MCF 10A (cell line): ENCODE measurements around the gene PKD1. TPM values are rescaled to one million over a fixed set of nuclear protein-coding genes. Genes with fewer than 3 reads are reported as not detected.
"Not testable (repeated sequence)": the region's sequence is repeated elsewhere in the genome, so short reads cannot be mapped to it uniquely, and the experiment has no call there.

Source experiments
- Bru-seq: library from RNA; stranded (reverse); fragments of 400-500 nt; gene quantifications from one replicate; lab custom pipeline; 2021; lab: Mats Ljungman, UMichigan
- BruChase-seq, 2 experiments: library from RNA; stranded (reverse); fragments of 400-500 nt; gene quantifications; one replicate each; lab custom pipeline; 2021; lab: Mats Ljungman, UMichigan
- BruUV-seq: library from RNA; stranded (reverse); fragments of 400-500 nt; replicated peaks from 2 replicates; lab custom pipeline; 2021; lab: Mats Ljungman, UMichigan
- CTCF ChIA-PET: fragments of 300-600 bp; sonication (Branson Sonifier 250); formaldehyde crosslinking; extraction: SDS; loops from one replicate; lab custom pipeline; 2021; ENCODE audit warnings: antibody characterized with exemption, inconsistent platforms; lab: Yijun Ruan, JAX
- POLR2A ChIA-PET: fragments of 300-600, 350-650 bp; sonication (Branson Sonifier 250); formaldehyde crosslinking; extraction: SDS; loops from one replicate; lab custom pipeline; 2020; ENCODE audit warnings: antibody characterized with exemption, inconsistent platforms; lab: Yijun Ruan, JAX
- DNase-seq: peaks from one replicate; pipeline ENCODE4 v3.0.0-alpha.2; 2018; ENCODE audit not compliant: unreplicated experiment
- H3K27ac Mint-ChIP-seq: one replicate; pipeline ENCODE4 v1.8.0; 2022; ENCODE audit warnings: mild to moderate bottlenecking, low read depth, mixed read lengths; ENCODE audit not compliant: unreplicated experiment
- H3K27me3 Mint-ChIP-seq: one replicate; pipeline ENCODE4 v1.8.0; 2022; ENCODE audit warnings: mixed read lengths; ENCODE audit not compliant: insufficient read depth, unreplicated experiment
- H3K36me3 Mint-ChIP-seq: one replicate; pipeline ENCODE4 v1.8.0; 2022; ENCODE audit warnings: mild to moderate bottlenecking, moderate library complexity, mixed read lengths; ENCODE audit not compliant: insufficient read depth, unreplicated experiment
- H3K4me1 Mint-ChIP-seq: one replicate; pipeline ENCODE4 v1.8.0; 2022; ENCODE audit warnings: mixed read lengths; ENCODE audit not compliant: insufficient read depth, unreplicated experiment
- H3K4me3 Mint-ChIP-seq: one replicate; pipeline ENCODE4 v1.8.0; 2022; ENCODE audit warnings: mild to moderate bottlenecking, moderate library complexity, mixed read lengths; ENCODE audit not compliant: unreplicated experiment
- H3K9me3 Mint-ChIP-seq: one replicate; pipeline ENCODE4 v1.8.0; 2022; ENCODE audit warnings: mixed read lengths; ENCODE audit not compliant: unreplicated experiment
- intact Hi-C: fragments of 100-400 bp; cut with micrococcal nuclease; formaldehyde crosslinking; loops from 2 replicates; pipeline ENCODE4 v1.14.1; 2022
- long read RNA-seq: library from polyadenylated mRNA; stranded (forward); transcript quantifications from one replicate; pipeline ENCODE4 v2.0.0, GENCODE V29; 2022
- total RNA-seq: library from RNA; stranded (reverse); gene quantifications from 2 replicates; pipeline ENCODE4 v1.2.3, GENCODE V29; 2022
- TF ChIP-seq, protein P1 (sequence below): fragments of 200-600 bp; IDR thresholded peaks from one replicate; pipeline ENCODE4 v1.8.0; 2022; ENCODE audit warnings: antibody characterized with exemption, mild to moderate bottlenecking; ENCODE audit not compliant: unreplicated experiment

The PKD1 gene
- 159 and 187 TPM in 2 replicates for total RNA-seq
- percentile 56 among the genes with signal in this experiment for Bru-seq, nascent RNA
- BruChase-seq, experiment 1, labeled RNA remaining after a 6-hour chase = percentile 85 among the genes with signal in this experiment
- percentile 71 among the genes with signal in this experiment for BruChase-seq, experiment 2, labeled RNA remaining after a 2-hour chase
- long read RNA-seq, partial matches to known transcripts = 57 of 110 reads
- long read RNA-seq, other reads (novel, unspliced or antisense) = 50 of 110 reads

DNA sequence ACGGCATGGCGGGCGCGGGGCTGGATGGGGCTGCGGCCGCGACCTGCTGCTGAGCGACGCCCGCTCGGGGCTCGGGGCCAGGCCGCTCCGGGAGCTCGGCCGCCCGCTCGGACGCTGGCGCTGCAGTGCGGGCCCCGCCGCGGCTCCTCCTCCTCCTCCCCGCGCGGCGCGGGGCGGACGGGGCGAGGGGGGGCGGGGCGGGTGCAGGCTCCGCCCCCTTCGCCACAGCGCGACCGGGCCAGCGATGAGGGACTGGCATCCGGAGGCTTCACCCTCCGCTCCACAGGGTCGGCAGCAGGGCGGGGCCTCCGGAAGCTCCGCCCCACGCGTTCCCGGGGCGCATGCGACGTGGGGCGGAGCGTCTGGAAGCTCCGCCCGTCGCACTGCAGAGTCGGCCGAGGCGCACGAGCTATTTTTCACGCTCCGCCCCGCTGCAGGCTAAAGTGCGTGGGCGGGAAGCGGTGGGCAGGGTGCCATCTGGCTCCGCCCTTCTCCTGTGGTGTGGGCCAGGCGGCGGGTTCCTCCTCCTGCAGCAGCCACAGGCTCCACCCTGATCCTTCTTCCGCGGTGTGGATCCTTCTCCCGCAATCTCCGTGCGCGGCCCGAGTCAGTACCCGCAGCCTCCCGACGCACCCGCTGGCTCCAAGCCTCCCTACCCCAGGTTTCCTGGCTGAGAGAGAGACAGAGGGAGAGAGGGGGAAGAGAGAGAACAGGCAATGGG, at the start of gene PKD1:
PKD1 (minus strand) TSS at position 129 of the 721 bp plus-strand sequence. CDS start 209 bp downstream, outside the sequence.
- peak within 1 kb of the TSS; percentile 87 for H3K27ac Mint-ChIP-seq
- H3K4me1 Mint-ChIP-seq, H3K36me3 Mint-ChIP-seq, H3K9me3 Mint-ChIP-seq, BruUV-seq, intact Hi-C loops, H3K27me3 Mint-ChIP-seq: not testable (repeated sequence)
- DNase-seq = peak; percentile 82
- CTCF ChIA-PET = interaction anchor here (0.6 to 1.3 kb wide), 4 partner anchors 9 to 17 kb away, joined by 3 to 6 read pairs (median 4); no protein-coding TSS in a partner anchor
- POLR2A ChIA-PET = interaction anchor here (0.7 to 1.9 kb wide), 10 partner anchors 12 to 171 kb away, joined by 3 to 14 read pairs (median 4); partner anchors contain the start of genes RAB26, RPS2, TBL3 and TRAF7
- peak within 1 kb of the TSS; percentile 87 for H3K4me3 Mint-ChIP-seq

DNA sequence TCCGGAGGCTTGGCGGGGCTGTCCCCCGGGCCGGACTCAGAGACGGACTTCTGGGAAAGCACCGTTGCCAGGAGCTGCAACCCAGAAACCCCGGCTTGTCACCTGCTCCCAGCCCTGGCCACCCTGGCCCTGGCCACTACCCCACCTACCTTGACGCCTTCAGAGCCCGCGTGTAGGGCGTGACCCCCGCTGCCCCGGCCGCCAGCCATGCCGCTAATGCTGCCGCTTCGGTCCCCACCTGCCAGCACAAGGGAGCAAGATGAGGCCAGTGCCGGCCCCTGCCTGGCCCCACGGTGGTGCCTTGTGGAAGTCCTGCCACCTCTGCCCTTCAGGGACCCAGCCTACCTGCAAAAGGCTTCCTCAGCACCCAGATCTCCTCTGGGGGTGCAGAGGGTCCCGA, 49.3 kb upstream of the PKD1 start:
- Mint-ChIP-seq H3K36me3 (no peaks in the 10 kb centered on the region), H3K27ac (no peak overlapping the region), H3K27me3 (no peaks in the 10 kb centered on the region), H3K4me3 (no peak overlapping the region), H3K9me3 (no peaks in the 10 kb centered on the region), H3K4me1 (peaks cover 5% of the 10 kb centered on the region)
- intact Hi-C loops = no loop called here
- TF ChIP-seq, protein P1, sequence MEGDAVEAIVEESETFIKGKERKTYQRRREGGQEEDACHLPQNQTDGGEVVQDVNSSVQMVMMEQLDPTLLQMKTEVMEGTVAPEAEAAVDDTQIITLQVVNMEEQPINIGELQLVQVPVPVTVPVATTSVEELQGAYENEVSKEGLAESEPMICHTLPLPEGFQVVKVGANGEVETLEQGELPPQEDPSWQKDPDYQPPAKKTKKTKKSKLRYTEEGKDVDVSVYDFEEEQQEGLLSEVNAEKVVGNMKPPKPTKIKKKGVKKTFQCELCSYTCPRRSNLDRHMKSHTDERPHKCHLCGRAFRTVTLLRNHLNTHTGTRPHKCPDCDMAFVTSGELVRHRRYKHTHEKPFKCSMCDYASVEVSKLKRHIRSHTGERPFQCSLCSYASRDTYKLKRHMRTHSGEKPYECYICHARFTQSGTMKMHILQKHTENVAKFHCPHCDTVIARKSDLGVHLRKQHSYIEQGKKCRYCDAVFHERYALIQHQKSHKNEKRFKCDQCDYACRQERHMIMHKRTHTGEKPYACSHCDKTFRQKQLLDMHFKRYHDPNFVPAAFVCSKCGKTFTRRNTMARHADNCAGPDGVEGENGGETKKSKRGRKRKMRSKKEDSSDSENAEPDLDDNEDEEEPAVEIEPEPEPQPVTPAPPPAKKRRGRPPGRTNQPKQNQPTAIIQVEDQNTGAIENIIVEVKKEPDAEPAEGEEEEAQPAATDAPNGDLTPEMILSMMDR = no peak
- CTCF ChIA-PET = interaction anchor here (1.2 kb wide), 1 partner anchor 10 kb away, joined by 4 read pairs; no protein-coding TSS in a partner anchor
- POLR2A ChIA-PET = interaction anchor here (0.6 to 1.3 kb wide), 3 partner anchors 10 to 212 kb away, joined by 3 to 6 read pairs (median 3); no protein-coding TSS in a partner anchor
- no peak for DNase-seq
- no TSS peak for BruUV-seq

DNA sequence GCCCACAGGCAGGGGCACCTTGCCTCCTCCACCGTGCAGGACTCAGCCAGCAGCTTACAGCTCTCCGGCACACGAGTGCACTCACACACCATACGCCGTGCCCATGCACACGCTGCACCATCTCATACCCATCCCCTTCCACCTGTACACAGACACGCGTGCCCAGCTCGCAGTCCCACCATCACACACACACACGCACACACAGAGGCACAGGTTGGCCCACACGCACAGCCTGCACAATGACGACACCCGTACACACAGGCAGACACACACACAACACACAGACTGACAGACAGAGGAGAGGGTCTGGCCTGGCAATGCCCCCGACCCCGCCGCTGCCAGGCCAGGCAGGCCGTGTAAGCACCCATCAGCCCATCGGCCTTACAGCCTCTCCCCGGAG, 48.6 kb upstream of the PKD1 start:
- ChIA-PET CTCF (interaction anchor here (1.2 kb wide), 1 partner anchor 11 kb away, joined by 4 read pairs; no protein-coding TSS in a partner anchor), POLR2A (interaction anchor here (0.6 kb wide), 1 partner anchor 23 kb away, joined by 6 read pairs; no protein-coding TSS in a partner anchor)
- intact Hi-C loops = no loop called here
- H3K36me3 Mint-ChIP-seq = peaks cover 3% of the 10 kb centered on the region
- no peak for DNase-seq
- TF ChIP-seq, protein P1 = no peak
- no peak overlapping the region for H3K27ac Mint-ChIP-seq
- H3K9me3 Mint-ChIP-seq = no peaks in the 10 kb centered on the region
- peaks cover 5% of the 10 kb centered on the region for H3K4me1 Mint-ChIP-seq
- no TSS peak for BruUV-seq
- no peak overlapping the region for H3K4me3 Mint-ChIP-seq
- no peaks in the 10 kb centered on the region for H3K27me3 Mint-ChIP-seq

DNA sequence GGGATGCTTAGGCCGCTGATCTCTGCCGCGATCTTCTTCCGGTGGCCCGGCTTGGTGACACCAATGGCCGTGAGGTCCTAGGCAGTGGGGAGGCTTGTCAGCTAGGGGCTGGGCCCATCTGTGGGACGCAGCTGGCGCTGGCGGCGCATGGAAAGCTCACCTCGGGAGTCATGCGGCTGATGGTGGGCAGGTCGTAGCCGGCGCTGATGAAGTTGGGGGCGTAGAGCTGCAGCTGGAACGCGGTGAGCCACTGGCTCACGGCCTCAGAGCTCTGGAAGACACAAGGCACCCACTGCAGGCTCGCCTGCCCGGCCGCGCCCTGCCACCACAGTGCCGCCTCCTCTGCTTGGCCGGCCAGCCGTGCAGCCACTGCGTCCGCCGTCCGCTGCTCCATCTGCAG, 48.0 kb upstream of the PKD1 start:
- no TSS peak for BruUV-seq
- H3K4me1 Mint-ChIP-seq = peaks cover 5% of the 10 kb centered on the region
- ChIA-PET CTCF (interaction anchor here (1.2 kb wide), 1 partner anchor 12 kb away, joined by 4 read pairs; no protein-coding TSS in a partner anchor), POLR2A (no interaction called here)
- H3K9me3 Mint-ChIP-seq = no peaks in the 10 kb centered on the region
- H3K27me3 Mint-ChIP-seq = no peaks in the 10 kb centered on the region
- no peak overlapping the region for H3K4me3 Mint-ChIP-seq
- H3K27ac Mint-ChIP-seq = no peak overlapping the region
- no peak for DNase-seq
- TF ChIP-seq, protein P1 = no peak
- peaks cover 5% of the 10 kb centered on the region for H3K36me3 Mint-ChIP-seq
- intact Hi-C loops = no loop called here
